Transverse colon (tissue), 4 donors: ENCODE measurements around the gene TBX18. TPM values are rescaled to one million over a fixed set of nuclear protein-coding genes. Genes with fewer than 3 reads are reported as not detected.

Source experiments
- DNase-seq: peaks from one replicate; pipeline ENCODE4 v3.0.0-alpha.2; 2019
- H3K27ac ChIP-seq, 4 donors: fragments of 200-600 bp; sonication (generic); 2 replicates each; pipeline ENCODE4 v1.5.1; 2016 to 2018; ENCODE audit warnings: inconsistent platforms in 4 of 4
- H3K27me3 ChIP-seq: fragments of 200-600 bp; sonication (generic); 2 replicates; pipeline ENCODE4 v1.5.1; 2017; ENCODE audit warnings: inconsistent platforms
- H3K36me3 ChIP-seq, 4 donors: fragments of 200-600 bp; sonication (generic); 2 replicates each; pipeline ENCODE4 v1.5.1; 2017 to 2019; ENCODE audit warnings: inconsistent platforms in 4 of 4
- H3K4me1 ChIP-seq, 4 donors: fragments of 200-600 bp; sonication (generic); 2 replicates each; pipeline ENCODE4 v1.5.1; 2017 to 2020; ENCODE audit warnings: inconsistent platforms in 4 of 4
- H3K4me3 ChIP-seq, 4 donors: fragments of 200-600 bp; sonication (generic); 1 replicate in 1 of 4; 2 replicates in 3 of 4; pipeline versions ENCODE4 v1.5.1 to v1.6.1; 2017 to 2019; ENCODE audit warnings: inconsistent platforms in 4 of 4
- H3K9me3 ChIP-seq, 2 donors: fragments of 200-600 bp; sonication (generic); 2 replicates each; pipeline ENCODE4 v1.5.1; 2017 to 2019; ENCODE audit warnings: inconsistent platforms in 2 of 2
- EP300 ChIP-seq: sonication (generic); formaldehyde crosslinking; IDR thresholded peaks from one replicate; pipeline ENCODE4 v1.6.1; 2017; ENCODE audit warnings: antibody characterized with exemption, low read depth
- POLR2A ChIP-seq: fragments of 450-650 bp; IDR thresholded peaks from one replicate; pipeline ENCODE4 v1.6.1; 2016; ENCODE audit warnings: antibody characterized with exemption, mild to moderate bottlenecking, moderate library complexity
- POLR2AphosphoS5 ChIP-seq, 3 donors: sonication (generic); formaldehyde crosslinking; IDR thresholded peaks; one replicate each; pipeline ENCODE4 v1.6.1; 2016; ENCODE audit warnings: antibody characterized with exemption in 3 of 3
- WGBS, 2 donors: methylation state at CpG; one replicate each; pipeline ENCODE4 v1.1.5; 2018; ENCODE audit warnings: low coverage in 1 of 2; 5-methylcytosine and 5-hydroxymethylcytosine counted together
- in situ Hi-C, 4 donors: fragments of 200-750 bp; cut with MboI; loops; one replicate each; pipeline versions ENCODE4 v1.15.0 to v1.15.1; 2017; ENCODE audit warnings: low sequenced_read_pairs in 3 of 4, low pct_ligation_motif_present in 1 of 4, low pct_unique_long_range_greater_than_20kb in 1 of 4
- intact Hi-C: fragments of 100-400 bp; cut with DNase I; formaldehyde crosslinking; loops from one replicate; pipeline ENCODE4 v1.15.1; 2023; ENCODE audit warnings: low total_unique reads
- total RNA-seq, 4 donors: library from RNA; depleted of rRNA; stranded (reverse); fragments of >200 nt; gene quantifications; one replicate each; pipeline ENCODE4 v1.1.0, GENCODE V29; 2016
- TF ChIP-seq, protein P1 (sequence below), 5 experiments: fragments of 200-600 bp in 3 of 5; fragments of 450-650 bp in 2 of 5; sonication (generic) in 3 of 5; IDR thresholded peaks; 1 replicate in 2 of 5; 2 replicates in 3 of 5; pipeline ENCODE4 v1.5.1; 2016 to 2017; ENCODE audit warnings: antibody characterized with exemption in 5 of 5, inconsistent platforms in 3 of 5, mild to moderate bottlenecking in 2 of 5, moderate library complexity in 1 of 5

Gene TBX18
- total RNA-seq, 4 donors from 2014 or later, result 0.14 to 3.2 (median 1.9) TPM

DNA sequence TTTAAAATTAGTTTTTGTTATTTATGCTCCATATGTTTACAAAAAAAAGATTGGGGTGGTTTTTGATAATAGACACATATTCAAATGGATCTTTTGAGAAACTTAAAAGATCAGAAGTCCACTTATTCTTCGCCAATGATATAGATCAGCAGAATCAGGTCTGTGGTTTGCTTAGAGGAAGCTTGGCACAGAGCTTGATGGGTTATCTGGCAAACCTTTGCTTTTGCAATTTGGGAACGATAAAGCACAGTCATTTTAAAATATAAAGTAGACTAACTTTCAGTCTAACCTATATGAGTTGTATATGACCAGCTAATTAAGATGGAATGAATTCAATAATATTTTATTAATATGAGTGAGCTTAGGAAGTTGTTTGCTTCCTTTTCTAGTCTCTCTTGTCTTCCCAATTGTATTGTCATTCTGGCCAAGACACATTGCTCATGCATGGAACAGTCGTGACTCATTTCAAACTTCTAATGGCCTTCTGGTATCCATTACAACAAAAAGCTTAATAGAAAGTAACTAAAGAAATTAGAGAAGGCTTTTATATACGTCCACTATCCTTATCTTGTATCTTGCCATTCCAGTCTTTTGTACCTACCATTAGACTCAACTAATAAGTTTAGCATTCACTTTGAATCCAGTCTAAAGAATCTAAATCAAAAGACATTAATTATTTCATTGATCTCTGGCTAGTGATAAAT is 118.7 kb downstream of the TBX18 start:
- no peak overlapping the region for H3K4me3 ChIP-seq
- in situ Hi-C loops, result no loop called here
- H3K9me3 ChIP-seq, result no peaks in the 10 kb centered on the region
- WGBS, 2 donors, result 63 to 64% methylated on average over 4 of the region's 4 CpGs
- no peaks in the 10 kb centered on the region for H3K36me3 ChIP-seq
- H3K27ac ChIP-seq, result no peak overlapping the region
- intact Hi-C loops, result no loop called here
- H3K4me1 ChIP-seq, result no peaks in the 10 kb centered on the region
- DNase-seq, result no peak
- TF ChIP-seq POLR2A, result no peak
- TF ChIP-seq, protein P1, sequence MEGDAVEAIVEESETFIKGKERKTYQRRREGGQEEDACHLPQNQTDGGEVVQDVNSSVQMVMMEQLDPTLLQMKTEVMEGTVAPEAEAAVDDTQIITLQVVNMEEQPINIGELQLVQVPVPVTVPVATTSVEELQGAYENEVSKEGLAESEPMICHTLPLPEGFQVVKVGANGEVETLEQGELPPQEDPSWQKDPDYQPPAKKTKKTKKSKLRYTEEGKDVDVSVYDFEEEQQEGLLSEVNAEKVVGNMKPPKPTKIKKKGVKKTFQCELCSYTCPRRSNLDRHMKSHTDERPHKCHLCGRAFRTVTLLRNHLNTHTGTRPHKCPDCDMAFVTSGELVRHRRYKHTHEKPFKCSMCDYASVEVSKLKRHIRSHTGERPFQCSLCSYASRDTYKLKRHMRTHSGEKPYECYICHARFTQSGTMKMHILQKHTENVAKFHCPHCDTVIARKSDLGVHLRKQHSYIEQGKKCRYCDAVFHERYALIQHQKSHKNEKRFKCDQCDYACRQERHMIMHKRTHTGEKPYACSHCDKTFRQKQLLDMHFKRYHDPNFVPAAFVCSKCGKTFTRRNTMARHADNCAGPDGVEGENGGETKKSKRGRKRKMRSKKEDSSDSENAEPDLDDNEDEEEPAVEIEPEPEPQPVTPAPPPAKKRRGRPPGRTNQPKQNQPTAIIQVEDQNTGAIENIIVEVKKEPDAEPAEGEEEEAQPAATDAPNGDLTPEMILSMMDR (IDR thresholded peaks at IDR 0.05), result no peak
- TF ChIP-seq EP300, result no peak
- no peak for TF ChIP-seq POLR2AphosphoS5 (IDR thresholded peaks at IDR 0.05)
- H3K27me3 ChIP-seq, result no peaks in the 10 kb centered on the region

DNA sequence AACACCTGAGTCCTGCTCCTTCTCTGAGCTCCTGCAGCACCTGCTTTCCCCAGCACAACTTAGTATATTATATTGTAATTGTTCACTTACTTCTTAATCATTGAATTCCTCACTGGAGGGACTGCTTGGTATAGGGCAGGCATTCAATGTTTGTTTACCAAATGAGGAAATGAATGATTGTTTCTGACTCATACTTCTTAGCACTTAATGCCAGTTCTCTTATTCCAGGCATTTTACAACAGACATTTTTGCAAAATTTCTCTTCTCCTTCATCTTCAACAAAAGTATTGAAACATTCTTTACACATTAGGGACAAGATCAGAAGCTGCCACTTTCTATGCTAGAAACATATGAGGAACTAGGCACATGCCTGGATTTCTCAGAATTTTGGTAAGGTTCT is 119.4 kb downstream of the TBX18 start:
- no peak for DNase-seq
- TF ChIP-seq EP300, result no peak
- TF ChIP-seq POLR2AphosphoS5 (IDR thresholded peaks at IDR 0.05), result no peak
- TF ChIP-seq POLR2A, result no peak
- TF ChIP-seq, protein P1 (IDR thresholded peaks at IDR 0.05), result no peak

DNA sequence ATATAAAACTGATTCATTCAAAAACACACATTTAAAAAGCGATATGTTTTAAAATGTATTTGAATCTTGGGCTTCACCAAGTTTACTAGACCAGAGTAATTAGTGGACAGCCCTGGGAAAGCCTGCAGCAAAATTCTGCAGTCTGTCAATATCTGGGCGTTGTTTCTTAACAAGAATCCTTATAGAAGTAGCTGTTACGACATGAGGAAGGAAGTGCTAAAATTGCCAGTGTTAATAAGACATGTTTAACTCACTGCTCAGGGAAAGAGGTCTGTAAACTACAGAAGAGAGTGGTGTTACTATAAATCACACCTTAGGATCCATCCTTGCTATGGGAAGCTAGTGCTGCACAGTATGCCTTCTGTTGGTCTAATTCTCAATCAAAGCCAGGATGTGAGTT is 120.6 kb downstream of the TBX18 start:
- no peaks in the 10 kb centered on the region for H3K36me3 ChIP-seq
- no peak for TF ChIP-seq POLR2AphosphoS5 (IDR thresholded peaks at IDR 0.05)
- TF ChIP-seq EP300, result no peak
- no peak for TF ChIP-seq POLR2A
- TF ChIP-seq, protein P1 (IDR thresholded peaks at IDR 0.05), result no peak
- no peak overlapping the region for H3K27ac ChIP-seq
- intact Hi-C loops, result no loop called here
- no peaks in the 10 kb centered on the region for H3K4me1 ChIP-seq
- no peaks in the 10 kb centered on the region for H3K9me3 ChIP-seq
- in situ Hi-C loops, result no loop called here
- no peak overlapping the region for H3K4me3 ChIP-seq
- WGBS, 2 donors, result 40 to 45% methylated on average over 3 of the region's 3 CpGs
- DNase-seq, result no peak
- no peaks in the 10 kb centered on the region for H3K27me3 ChIP-seq

More for the DNA sequence above, 119.4 kb downstream of the TBX18 start:
- H3K4me3 ChIP-seq, result no peak overlapping the region
- H3K9me3 ChIP-seq, result no peaks in the 10 kb centered on the region
- no peak overlapping the region for H3K27ac ChIP-seq
- intact Hi-C loops, result no loop called here
- H3K36me3 ChIP-seq, result no peaks in the 10 kb centered on the region
- no peaks in the 10 kb centered on the region for H3K27me3 ChIP-seq
- in situ Hi-C loops, result no loop called here
- H3K4me1 ChIP-seq, result no peaks in the 10 kb centered on the region

DNA sequence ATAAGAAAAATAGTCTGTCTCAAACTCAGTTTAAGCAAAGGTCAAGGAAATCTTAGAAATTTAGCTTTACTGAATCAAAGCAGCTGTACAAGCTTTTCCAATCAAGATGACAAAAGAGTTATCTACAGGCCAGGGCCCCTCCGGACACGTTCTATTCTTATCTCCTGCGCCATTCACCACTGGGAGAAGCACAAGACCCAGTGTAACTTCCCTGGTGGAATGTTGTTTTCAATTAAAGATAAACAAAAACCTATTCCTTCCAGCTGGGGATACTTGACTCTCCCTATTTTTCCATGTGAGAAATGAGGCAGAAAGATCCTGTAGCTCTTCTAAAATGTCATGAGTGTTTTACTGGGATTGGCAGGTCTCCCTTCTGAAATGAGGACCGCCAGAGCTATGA is 123.3 kb downstream of the TBX18 start:
- no peaks in the 10 kb centered on the region for H3K9me3 ChIP-seq
- H3K27ac ChIP-seq, result no peak overlapping the region
- no peaks in the 10 kb centered on the region for H3K36me3 ChIP-seq
- H3K27me3 ChIP-seq, result no peaks in the 10 kb centered on the region
- intact Hi-C loops, result no loop called here
- in situ Hi-C loops, result no loop called here
- H3K4me1 ChIP-seq, result no peaks in the 10 kb centered on the region
- no peak for DNase-seq
- no peak overlapping the region for H3K4me3 ChIP-seq
- TF ChIP-seq EP300 (no peak), POLR2AphosphoS5 (IDR thresholded peaks at IDR 0.05) (no peak), POLR2A (no peak)
- TF ChIP-seq, protein P1 (IDR thresholded peaks at IDR 0.05), result no peak
- 53 to 78% methylated on average over 4 of the region's 4 CpGs for WGBS, 2 donors
